Stimulated activated naive CD8-positive, alpha-beta T cell treated with anti-CD3 and anti-CD28 coated beads, Interleukin-15, amount 100 ng/mL, for 72 hours (primary cell): ENCODE measurements around the gene OMA1.
A peak's percentile ranks its signal among the peaks of the same experiment; 100 is the strongest.

Experiments
- ATAC-seq: fragments of 150-1000 bp; cut with Tn5 transposase; 2 replicates; pipeline ENCODE4 v1.10.0; 2021; ENCODE audit warnings: mild to moderate bottlenecking, moderate library complexity
- DNase-seq, 2 donors: peaks; one replicate each; pipeline ENCODE4 v3.0.0; 2021 to 2022
- H3K27ac Mint-ChIP-seq, 2 donors: one replicate each; pipeline ENCODE4 v1.8.0; 2022; ENCODE audit warnings: mild to moderate bottlenecking in 2 of 2, mixed read lengths in 2 of 2, moderate library complexity in 2 of 2
- H3K27me3 Mint-ChIP-seq: one replicate; pipeline ENCODE4 v1.8.0; 2022; ENCODE audit warnings: mixed read lengths
- H3K4me1 Mint-ChIP-seq: one replicate; pipeline ENCODE4 v1.8.0; 2022; ENCODE audit warnings: mild to moderate bottlenecking, mixed read lengths
- H3K4me3 Mint-ChIP-seq, 2 donors: one replicate each; pipeline ENCODE4 v1.8.0; 2022; ENCODE audit warnings: mild to moderate bottlenecking in 2 of 2, mixed read lengths in 2 of 2, moderate library complexity in 1 of 2
- H3K9me3 Mint-ChIP-seq, 2 donors: one replicate each; pipeline ENCODE4 v1.8.0; 2022; ENCODE audit warnings: mixed read lengths in 2 of 2

OMA1 gene

DNA sequence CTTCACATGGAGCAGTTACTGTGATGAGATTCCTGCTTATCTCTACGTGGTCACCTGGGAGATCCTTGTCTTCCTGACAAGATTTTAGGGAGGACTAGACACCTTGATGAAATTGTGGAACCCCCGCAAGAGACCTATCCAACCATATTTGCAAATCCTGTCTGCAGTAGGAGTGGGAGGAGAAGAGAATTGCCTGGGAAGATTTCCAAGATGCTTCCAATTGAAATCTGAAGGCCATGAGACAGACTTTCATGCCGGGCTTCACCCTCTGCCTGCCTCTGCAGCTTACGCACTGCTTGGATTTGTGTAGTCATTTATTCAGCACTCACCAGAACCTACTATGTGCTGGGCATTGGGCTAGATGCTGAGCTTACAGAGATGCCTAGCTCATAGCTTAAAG is 106.6 kb downstream of the OMA1 start:
- Mint-ChIP-seq H3K27ac (no peak overlapping the region), H3K27me3 (no peaks in the 10 kb centered on the region), H3K4me1 (no peaks in the 10 kb centered on the region), H3K4me3 (no peak overlapping the region), H3K9me3 (no peaks in the 10 kb centered on the region)
- ATAC-seq (no peak), DNase-seq (no peak)

- Mint-ChIP-seq H3K4me1 (no peaks in the 10 kb centered on the region), H3K9me3 (no peaks in the 10 kb centered on the region), H3K4me3 (no peak overlapping the region), H3K27ac (no peak overlapping the region), H3K27me3 (no peaks in the 10 kb centered on the region)
- ATAC-seq (no peak), DNase-seq (no peak)
Measured at GRCh38 chr1:58438468-58438867, 108.1 kb downstream of the OMA1 start.

DNA sequence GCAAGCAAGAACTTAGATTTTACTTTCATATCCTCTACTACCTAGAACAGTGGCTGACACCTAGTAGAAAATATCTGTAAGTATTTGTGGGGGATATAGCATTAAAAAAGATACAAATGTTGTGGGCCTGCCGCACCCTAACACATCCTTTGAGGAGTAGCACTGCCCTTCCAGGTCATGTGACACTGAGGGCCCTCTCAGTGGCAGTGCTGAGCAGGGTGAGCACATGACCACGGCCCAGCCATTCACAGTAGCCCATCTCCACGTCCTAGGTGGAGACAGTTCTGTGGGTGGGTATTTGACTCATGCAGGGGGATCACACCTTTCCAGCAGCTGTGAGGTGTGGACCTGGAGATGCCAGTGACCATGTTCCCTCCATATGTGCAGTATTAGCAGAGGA is 108.9 kb downstream of the OMA1 start:
- no peak for DNase-seq
- Mint-ChIP-seq H3K4me3 (no peak overlapping the region), H3K4me1 (no peaks in the 10 kb centered on the region), H3K27ac (peak overlapping the region in 1 of 2 donors; percentile 8), H3K9me3 (no peaks in the 10 kb centered on the region), H3K27me3 (no peaks in the 10 kb centered on the region)
- no peak for ATAC-seq

GRCh38 chr1:58436615-58437297 is 109.8 kb downstream of the OMA1 start:
- no peak for DNase-seq
- Mint-ChIP-seq H3K4me1 (no peaks in the 10 kb centered on the region), H3K27me3 (no peaks in the 10 kb centered on the region), H3K9me3 (no peaks in the 10 kb centered on the region), H3K27ac (no peak overlapping the region), H3K4me3 (no peak overlapping the region)
- no peak for ATAC-seq

DNA sequence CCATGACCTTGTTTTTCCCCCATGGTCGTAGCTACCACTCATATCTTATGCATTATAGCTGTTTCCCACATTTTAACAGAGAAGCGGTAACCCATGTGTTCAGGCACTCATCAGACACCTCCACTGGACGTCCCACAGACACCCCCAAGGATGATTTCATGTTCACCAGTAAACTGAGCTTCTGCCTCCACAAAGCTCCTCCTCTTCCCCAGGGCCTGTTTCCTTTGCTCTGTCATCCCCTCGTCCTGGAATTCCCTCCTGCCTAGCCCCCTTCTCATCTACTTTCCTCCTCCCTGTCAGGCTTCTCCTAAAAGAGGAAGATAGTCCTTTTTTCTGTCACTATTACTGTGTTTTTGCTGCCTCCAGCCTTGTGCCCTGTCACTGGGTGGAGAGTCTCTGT is 111.2 kb downstream of the OMA1 start:
- H3K27ac Mint-ChIP-seq, result no peak overlapping the region
- H3K4me1 Mint-ChIP-seq, result no peaks in the 10 kb centered on the region
- DNase-seq (no peak), ATAC-seq (no peak)
- no peaks in the 10 kb centered on the region for H3K27me3 Mint-ChIP-seq
- H3K9me3 Mint-ChIP-seq, result no peaks in the 10 kb centered on the region
- H3K4me3 Mint-ChIP-seq, result no peak overlapping the region

DNA sequence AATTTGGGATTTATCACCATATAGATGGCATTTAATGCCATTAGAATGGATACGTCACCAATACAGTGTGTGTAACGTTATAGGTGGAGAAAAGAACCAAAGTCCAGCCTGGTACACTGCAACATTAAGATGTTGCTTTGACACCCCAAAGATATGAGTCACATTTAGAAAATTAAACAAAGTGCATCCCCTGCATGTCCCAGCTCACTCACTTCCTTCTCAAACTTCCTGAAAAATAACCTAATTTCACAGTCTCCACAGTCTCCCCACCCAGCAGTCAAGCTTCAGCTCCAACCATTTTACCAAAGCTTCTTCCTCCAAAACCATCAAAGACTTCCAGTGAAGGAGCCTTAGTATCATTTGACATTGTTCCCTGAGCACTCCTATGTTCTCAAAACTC is 111.9 kb downstream of the OMA1 start:
- Mint-ChIP-seq H3K4me1 (no peaks in the 10 kb centered on the region), H3K9me3 (no peaks in the 10 kb centered on the region), H3K4me3 (no peak overlapping the region), H3K27ac (no peak overlapping the region), H3K27me3 (no peaks in the 10 kb centered on the region)
- ATAC-seq, result no peak
- DNase-seq, result no peak

- no peak overlapping the region for H3K4me3 Mint-ChIP-seq
- no peaks in the 10 kb centered on the region for H3K4me1 Mint-ChIP-seq
- ATAC-seq (no peak), DNase-seq (no peak)
- no peak overlapping the region for H3K27ac Mint-ChIP-seq
- H3K9me3 Mint-ChIP-seq, result peaks cover 2 to 3% of the 10 kb centered on the region in 2 donors
- no peaks in the 10 kb centered on the region for H3K27me3 Mint-ChIP-seq
Measured at GRCh38 chr1:58434181-58434580, 112.3 kb downstream of the OMA1 start.

DNA sequence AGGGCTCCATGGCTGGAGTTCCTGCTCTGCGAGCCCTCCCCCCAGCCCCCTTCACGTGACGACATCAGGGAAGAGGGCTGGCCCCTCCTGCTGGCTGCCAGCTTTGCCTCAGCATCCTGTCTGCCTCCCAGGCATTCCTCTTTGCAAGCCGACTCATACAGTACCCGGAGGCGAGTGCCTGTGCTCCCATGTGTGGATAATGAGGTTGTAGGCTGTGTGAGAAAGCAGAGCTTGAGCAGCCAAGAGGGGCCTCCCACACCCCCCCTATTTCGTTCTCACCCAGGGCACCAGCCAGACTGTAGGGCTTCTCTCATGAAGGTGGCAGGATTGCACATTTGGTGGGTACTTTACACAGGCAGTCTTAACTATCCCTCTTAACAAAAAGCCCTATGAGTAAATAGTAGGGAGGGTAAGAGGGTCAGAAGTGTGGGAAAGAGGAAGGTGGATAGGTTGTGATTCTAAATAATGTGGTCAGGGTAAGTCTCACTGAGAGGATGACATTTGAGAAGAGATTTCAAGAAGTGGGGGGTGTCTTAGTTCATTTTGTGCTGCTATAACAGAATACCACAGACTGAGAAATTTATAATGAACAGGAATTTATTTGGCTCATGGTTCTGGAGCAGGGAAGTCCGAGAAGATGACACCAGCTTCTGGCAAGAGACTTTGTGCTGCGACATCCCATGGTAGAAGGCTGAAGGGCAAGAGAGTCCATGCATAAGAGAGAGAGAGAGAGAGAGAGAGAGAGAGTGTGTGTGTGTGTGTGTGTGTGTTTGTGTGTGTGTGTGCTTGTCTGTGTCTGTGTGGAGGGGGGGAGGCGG is 113.5 kb downstream of the OMA1 start:
- H3K4me1 Mint-ChIP-seq, result no peaks in the 10 kb centered on the region
- DNase-seq (no peak), ATAC-seq (no peak)

DNA sequence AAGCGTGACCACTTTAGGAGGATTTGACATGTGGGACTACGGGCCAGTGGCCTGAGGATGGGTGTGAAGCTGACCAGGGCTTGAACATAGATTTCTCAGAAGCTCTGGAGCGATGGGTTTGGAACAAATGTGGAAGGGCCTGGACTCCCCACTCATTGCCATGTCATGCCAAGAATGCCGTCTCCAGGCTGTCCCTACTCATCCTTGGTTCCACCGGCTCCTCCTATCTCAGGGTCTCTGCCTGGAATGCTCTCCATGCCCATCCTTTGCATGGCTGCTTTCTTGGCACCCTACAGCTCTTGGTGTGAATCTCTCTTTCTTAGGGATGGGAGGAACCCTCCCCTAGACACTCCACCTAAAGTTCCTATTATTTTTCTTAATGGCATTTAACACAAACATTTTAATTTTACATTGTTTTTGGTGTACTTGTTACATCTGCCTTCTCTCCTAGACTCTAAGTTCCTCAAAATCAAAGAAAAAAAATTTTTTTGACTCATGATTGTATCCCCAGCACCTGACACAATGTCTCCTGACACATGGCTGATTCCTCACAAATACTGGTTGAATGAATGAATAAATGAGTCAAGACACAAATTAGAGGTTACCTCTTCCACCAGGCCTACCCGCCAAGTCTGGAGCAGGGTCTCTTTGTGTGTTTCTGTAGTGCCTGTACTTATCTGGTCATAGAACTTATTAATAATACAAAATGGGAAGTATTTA is 114.5 kb downstream of the OMA1 start:
- no peaks in the 10 kb centered on the region for H3K27me3 Mint-ChIP-seq
- no peak overlapping the region for H3K4me3 Mint-ChIP-seq
- DNase-seq, result no peak
- H3K4me1 Mint-ChIP-seq, result no peaks in the 10 kb centered on the region
- H3K9me3 Mint-ChIP-seq, result peaks cover 5 to 7% of the 10 kb centered on the region in 2 donors
- no peak for ATAC-seq
- no peak overlapping the region for H3K27ac Mint-ChIP-seq

More for the DNA sequence above, 113.5 kb downstream of the OMA1 start:
- H3K9me3 Mint-ChIP-seq, result peaks cover 5 to 7% of the 10 kb centered on the region in 2 donors
- H3K27ac Mint-ChIP-seq, result no peak overlapping the region
- H3K27me3 Mint-ChIP-seq, result no peaks in the 10 kb centered on the region
- H3K4me3 Mint-ChIP-seq, result no peak overlapping the region
